ENCODE data around the gene CDC42EP4.

Gene CDC42EP4

DNA sequence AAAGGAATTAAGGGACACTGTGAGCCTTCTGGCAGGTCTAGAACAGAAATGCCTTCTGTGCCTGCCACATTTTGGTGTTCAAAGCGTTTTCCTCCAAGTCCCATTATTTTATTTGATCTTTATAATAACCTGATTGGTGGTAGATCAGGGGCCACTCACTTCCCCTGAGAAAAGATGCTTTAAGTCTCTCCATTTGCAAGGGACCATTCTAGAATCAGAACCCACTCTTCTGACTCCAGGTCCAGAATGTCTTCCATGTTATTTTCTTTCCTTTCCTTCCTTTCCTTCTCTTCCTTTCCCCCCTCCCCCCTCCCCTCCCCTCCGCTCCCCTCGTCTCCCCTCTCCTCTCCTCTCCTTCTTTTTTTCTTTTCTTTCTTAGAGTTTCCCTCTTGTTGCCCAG, 19.3 kb upstream of the CDC42EP4 start:
- CTCF ChIA-PET = no interaction called here
- Histone ChIP-seq H3K4me1 (ENCODE audit: control insufficient read depth, insufficient read depth, low read length) (no peaks in the 10 kb centered on the region), H3K9me3 (ENCODE audit: control insufficient read depth, insufficient read depth, low read depth, low read length) (no peaks in the 10 kb centered on the region), H3K36me3 (ENCODE audit: control insufficient read depth in 2 of 2, insufficient read depth in 1 of 2, low read length in 2 of 2) (no peaks in the 10 kb centered on the region), H3K27ac (ENCODE audit: extremely low read depth, low read depth, low read length) (no peak overlapping the region), H3K4me3 (ENCODE audit: low read depth, low read length) (no peak overlapping the region)
- POLR2A ChIA-PET = no interaction called here
- TF ChIP-seq, protein P1, sequence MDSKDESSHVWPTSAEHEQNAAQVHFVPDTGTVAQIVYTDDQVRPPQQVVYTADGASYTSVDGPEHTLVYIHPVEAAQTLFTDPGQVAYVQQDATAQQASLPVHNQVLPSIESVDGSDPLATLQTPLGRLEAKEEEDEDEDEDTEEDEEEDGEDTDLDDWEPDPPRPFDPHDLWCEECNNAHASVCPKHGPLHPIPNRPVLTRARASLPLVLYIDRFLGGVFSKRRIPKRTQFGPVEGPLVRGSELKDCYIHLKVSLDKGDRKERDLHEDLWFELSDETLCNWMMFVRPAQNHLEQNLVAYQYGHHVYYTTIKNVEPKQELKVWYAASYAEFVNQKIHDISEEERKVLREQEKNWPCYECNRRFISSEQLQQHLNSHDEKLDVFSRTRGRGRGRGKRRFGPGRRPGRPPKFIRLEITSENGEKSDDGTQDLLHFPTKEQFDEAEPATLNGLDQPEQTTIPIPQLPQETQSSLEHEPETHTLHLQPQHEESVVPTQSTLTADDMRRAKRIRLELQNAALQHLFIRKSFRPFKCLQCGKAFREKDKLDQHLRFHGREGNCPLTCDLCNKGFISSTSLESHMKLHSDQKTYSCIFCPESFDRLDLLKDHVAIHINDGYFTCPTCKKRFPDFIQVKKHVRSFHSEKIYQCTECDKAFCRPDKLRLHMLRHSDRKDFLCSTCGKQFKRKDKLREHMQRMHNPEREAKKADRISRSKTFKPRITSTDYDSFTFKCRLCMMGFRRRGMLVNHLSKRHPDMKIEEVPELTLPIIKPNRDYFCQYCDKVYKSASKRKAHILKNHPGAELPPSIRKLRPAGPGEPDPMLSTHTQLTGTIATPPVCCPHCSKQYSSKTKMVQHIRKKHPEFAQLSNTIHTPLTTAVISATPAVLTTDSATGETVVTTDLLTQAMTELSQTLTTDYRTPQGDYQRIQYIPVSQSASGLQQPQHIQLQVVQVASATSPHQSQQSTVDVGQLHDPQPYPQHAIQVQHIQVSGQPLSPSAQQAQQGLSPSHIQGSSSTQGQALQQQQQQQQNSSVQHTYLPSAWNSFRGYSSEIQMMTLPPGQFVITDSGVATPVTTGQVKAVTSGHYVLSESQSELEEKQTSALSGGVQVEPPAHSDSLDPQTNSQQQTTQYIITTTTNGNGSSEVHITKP (tag by site-specific recombination; IDR thresholded peaks at IDR 0.05) = no peak
- TF ChIP-seq YY1 (tag by site-specific recombination; IDR thresholded peaks at IDR 0.05) (no peak), ZBTB21 (tag by site-specific recombination; IDR thresholded peaks at IDR 0.05) (no peak), MEIS1 (CRISPR knock-in tag; IDR thresholded peaks at IDR 0.05; ENCODE audit: borderline replicate concordance) (no peak), ZNF16 (tag by site-specific recombination; IDR thresholded peaks at IDR 0.05; ENCODE audit: low read depth) (no peak), ZNF404 (tag by site-specific recombination; IDR thresholded peaks at IDR 0.05) (no peak), SP7 (tag by site-specific recombination; IDR thresholded peaks at IDR 0.05) (no peak), IKZF3 (tag by site-specific recombination; IDR thresholded peaks at IDR 0.05) (no peak), ZNF473 (tag by site-specific recombination; IDR thresholded peaks at IDR 0.05) (no peak), SETDB1 (IDR thresholded peaks at IDR 0.05; ENCODE audit: insufficient read length, low read length) (no peak), REPIN1 (tag by site-specific recombination; IDR thresholded peaks at IDR 0.05; ENCODE audit: low read depth) (no peak), ZNF138 (tag by site-specific recombination; IDR thresholded peaks at IDR 0.05; ENCODE audit: borderline replicate concordance) (no peak), RBAK (tag by site-specific recombination; IDR thresholded peaks at IDR 0.05) (no peak), ZNF629 (tag by site-specific recombination; IDR thresholded peaks at IDR 0.05) (no peak), ZNF791 (tag by site-specific recombination; IDR thresholded peaks at IDR 0.05) (no peak), ZNF19 (tag by site-specific recombination; IDR thresholded peaks at IDR 0.05; ENCODE audit: low read depth) (no peak), ZNF792 (tag by site-specific recombination; IDR thresholded peaks at IDR 0.05) (no peak)
- TF ChIP-seq, protein P2, sequence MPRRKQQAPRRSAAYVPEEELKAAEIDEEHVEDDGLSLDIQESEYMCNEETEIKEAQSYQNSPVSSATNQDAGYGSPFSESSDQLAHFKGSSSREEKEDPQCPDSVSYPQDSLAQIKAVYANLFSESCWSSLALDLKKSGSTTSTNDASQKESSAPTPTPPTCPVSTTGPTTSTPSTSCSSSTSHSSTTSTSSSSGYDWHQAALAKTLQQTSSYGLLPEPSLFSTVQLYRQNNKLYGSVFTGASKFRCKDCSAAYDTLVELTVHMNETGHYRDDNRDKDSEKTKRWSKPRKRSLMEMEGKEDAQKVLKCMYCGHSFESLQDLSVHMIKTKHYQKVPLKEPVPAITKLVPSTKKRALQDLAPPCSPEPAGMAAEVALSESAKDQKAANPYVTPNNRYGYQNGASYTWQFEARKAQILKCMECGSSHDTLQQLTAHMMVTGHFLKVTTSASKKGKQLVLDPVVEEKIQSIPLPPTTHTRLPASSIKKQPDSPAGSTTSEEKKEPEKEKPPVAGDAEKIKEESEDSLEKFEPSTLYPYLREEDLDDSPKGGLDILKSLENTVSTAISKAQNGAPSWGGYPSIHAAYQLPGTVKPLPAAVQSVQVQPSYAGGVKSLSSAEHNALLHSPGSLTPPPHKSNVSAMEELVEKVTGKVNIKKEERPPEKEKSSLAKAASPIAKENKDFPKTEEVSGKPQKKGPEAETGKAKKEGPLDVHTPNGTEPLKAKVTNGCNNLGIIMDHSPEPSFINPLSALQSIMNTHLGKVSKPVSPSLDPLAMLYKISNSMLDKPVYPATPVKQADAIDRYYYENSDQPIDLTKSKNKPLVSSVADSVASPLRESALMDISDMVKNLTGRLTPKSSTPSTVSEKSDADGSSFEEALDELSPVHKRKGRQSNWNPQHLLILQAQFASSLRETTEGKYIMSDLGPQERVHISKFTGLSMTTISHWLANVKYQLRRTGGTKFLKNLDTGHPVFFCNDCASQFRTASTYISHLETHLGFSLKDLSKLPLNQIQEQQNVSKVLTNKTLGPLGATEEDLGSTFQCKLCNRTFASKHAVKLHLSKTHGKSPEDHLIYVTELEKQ (tag by site-specific recombination; IDR thresholded peaks at IDR 0.05; ENCODE audit: borderline replicate concordance) = no peak
- TF ChIP-seq, protein P3, sequence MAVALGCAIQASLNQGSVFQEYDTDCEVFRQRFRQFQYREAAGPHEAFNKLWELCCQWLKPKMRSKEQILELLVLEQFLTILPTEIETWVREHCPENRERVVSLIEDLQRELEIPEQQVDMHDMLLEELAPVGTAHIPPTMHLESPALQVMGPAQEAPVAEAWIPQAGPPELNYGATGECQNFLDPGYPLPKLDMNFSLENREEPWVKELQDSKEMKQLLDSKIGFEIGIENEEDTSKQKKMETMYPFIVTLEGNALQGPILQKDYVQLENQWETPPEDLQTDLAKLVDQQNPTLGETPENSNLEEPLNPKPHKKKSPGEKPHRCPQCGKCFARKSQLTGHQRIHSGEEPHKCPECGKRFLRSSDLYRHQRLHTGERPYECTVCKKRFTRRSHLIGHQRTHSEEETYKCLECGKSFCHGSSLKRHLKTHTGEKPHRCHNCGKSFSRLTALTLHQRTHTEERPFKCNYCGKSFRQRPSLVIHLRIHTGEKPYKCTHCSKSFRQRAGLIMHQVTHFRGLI (tag by site-specific recombination; IDR thresholded peaks at IDR 0.05) = no peak
- TF ChIP-seq, protein P4, sequence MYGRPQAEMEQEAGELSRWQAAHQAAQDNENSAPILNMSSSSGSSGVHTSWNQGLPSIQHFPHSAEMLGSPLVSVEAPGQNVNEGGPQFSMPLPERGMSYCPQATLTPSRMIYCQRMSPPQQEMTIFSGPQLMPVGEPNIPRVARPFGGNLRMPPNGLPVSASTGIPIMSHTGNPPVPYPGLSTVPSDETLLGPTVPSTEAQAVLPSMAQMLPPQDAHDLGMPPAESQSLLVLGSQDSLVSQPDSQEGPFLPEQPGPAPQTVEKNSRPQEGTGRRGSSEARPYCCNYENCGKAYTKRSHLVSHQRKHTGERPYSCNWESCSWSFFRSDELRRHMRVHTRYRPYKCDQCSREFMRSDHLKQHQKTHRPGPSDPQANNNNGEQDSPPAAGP (tag by site-specific recombination; IDR thresholded peaks at IDR 0.05) = no peak

Data from HEK293 (cell line).